Endothelial cell of umbilical vein (primary cell): ENCODE results near the gene ZNF580.

Experiments
- CTCF ChIP-seq, 2 donors: IDR thresholded peaks; 1 replicate in 1 of 2; 2 replicates in 1 of 2; pipeline ENCODE4 v1.5.1; 2011; ENCODE audit warnings: low read length in 2 of 2, mild to moderate bottlenecking in 2 of 2, moderate library complexity in 2 of 2, control low read depth in 1 of 2, inconsistent platforms in 1 of 2, low read depth in 1 of 2; ENCODE audit not compliant: insufficient read depth in 1 of 2; ENCODE audit errors: extremely low read depth in 1 of 2
- EZH2 ChIP-seq: IDR thresholded peaks from 2 replicates; pipeline ENCODE4 v1.6.1; 2012; ENCODE audit warnings: borderline replicate concordance, low read depth, mild to moderate bottlenecking, moderate library complexity, low read length, inconsistent platforms; ENCODE audit not compliant: severe bottlenecking
- FOS ChIP-seq: IDR thresholded peaks from 2 replicates; pipeline ENCODE4 v1.6.1; 2011; ENCODE audit warnings: mild to moderate bottlenecking, low read length, moderate library complexity, borderline replicate concordance; ENCODE audit not compliant: insufficient read depth
- JUN ChIP-seq: IDR thresholded peaks from 2 replicates; pipeline ENCODE4 v1.6.1; 2011; ENCODE audit warnings: borderline replicate concordance, low read depth; ENCODE audit not compliant: insufficient read length, insufficient read depth
- MAX ChIP-seq: IDR thresholded peaks from 2 replicates; pipeline ENCODE4 v1.6.1; 2011; ENCODE audit not compliant: insufficient read depth, insufficient read length
- MYC ChIP-seq: IDR thresholded peaks from one replicate; pipeline ENCODE4 v1.6.1; 2011; ENCODE audit warnings: mild to moderate bottlenecking, low read depth, low read length
- POLR2A ChIP-seq: IDR thresholded peaks from 2 replicates; pipeline ENCODE4 v1.6.1; 2012; ENCODE audit warnings: low read depth, mild to moderate bottlenecking, control low read depth, low read length
- POLR2AphosphoS5 ChIP-seq: IDR thresholded peaks from 2 replicates; pipeline ENCODE4 v1.6.1; 2012; ENCODE audit warnings: low read depth, mild to moderate bottlenecking, control low read depth, low read length, moderate library complexity; ENCODE audit not compliant: insufficient read depth

- TF ChIP-seq POLR2A (no peak), POLR2AphosphoS5 (no peak), CTCF (IDR thresholded peaks at IDR 0.05; ENCODE audit: extremely low read depth in 1 of 2, insufficient read depth in 1 of 2, low read depth in 1 of 2, low read length in 2 of 2) (no peak), MAX (no peak), EZH2 (no peak), MYC (no peak), FOS (no peak), JUN (no peak)
These were observed 48.3 kb upstream of the ZNF580 start for GRCh38 chr19:55592391-55593090.
